ENCODE data around the gene SHOC1. TPM values are rescaled to one million over a fixed set of nuclear protein-coding genes. Genes with fewer than 3 reads are reported as not detected.

The SHOC1 gene
- total RNA-seq, 1 experiment from 2014 or later = 1.1 TPM

DNA sequence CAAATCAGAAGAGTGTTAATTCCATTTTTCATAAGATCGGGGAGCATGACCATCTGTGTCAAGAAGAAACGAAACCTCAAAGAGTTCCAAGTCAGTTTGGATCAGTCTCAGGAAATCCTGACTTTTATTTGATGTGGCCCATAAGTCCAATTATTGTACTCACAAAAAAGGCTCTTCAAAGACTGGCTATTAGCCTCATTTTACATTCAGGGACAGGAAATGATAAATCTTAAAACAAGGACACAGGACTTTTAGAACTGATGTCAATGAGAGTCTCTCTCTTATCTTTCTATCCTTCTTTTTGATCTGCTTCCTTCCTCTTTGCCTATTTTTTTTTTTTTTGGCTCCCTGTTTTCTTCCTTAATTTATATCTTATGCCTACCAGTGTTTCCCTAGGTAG lies 43.7 kb upstream of the SHOC1 start:
- H2AFZ ChIP-seq (ENCODE audit: low read depth, low read length, poor library complexity, severe bottlenecking) = no peak overlapping the region
- no peak overlapping the region for H3K9ac ChIP-seq (ENCODE audit: low read length)
- intact Hi-C loops (cut with micrococcal nuclease) = no loop called here
- H3K4me3 ChIP-seq (replicated peaks in 1 of 2; ENCODE audit: low read depth in 1 of 2, low read length in 2 of 2) = no peak overlapping the region
- no peak for ATAC-seq
- no peaks in the 10 kb centered on the region for H3K27me3 ChIP-seq (ENCODE audit: insufficient read depth, low read length)
- H3K27ac ChIP-seq (ENCODE audit: low read depth, low read length) = no peak overlapping the region
- ChIA-PET CTCF (no interaction called here), POLR2A (no interaction called here), RAD21 (ENCODE audit: low non-redundant PET in 1 of 2, low total read pairs in 2 of 2, uncharacterized antibody in 2 of 2, unreplicated experiment in 2 of 2) (no interaction called here)
- BruUV-seq (replicated peaks) = no TSS peak
- H3K79me2 ChIP-seq (ENCODE audit: insufficient read depth, low read length) = no peaks in the 10 kb centered on the region
- no peak overlapping the region for H3K4me2 ChIP-seq (ENCODE audit: low read length)
- no peak for DNase-seq (ENCODE audit: low read depth, low spot score)
- peak; percentile 58 for TF ChIP-seq TCF7L2 (IDR thresholded peaks at IDR 0.05; ENCODE audit: borderline replicate concordance, extremely low read depth, insufficient read depth, insufficient read length)
- no peak for TF ChIP-seq SIN3A (IDR thresholded peaks at IDR 0.05; ENCODE audit: low read depth)
- H3K36me3 ChIP-seq (ENCODE audit: control insufficient read depth in 1 of 2, insufficient read depth in 2 of 2, low read length in 2 of 2) = no peaks in the 10 kb centered on the region
- no peaks in the 10 kb centered on the region for H3K9me2 ChIP-seq (ENCODE audit: insufficient read depth)
- no peaks in the 10 kb centered on the region for H4K20me1 ChIP-seq (ENCODE audit: insufficient read depth)
- no peaks in the 10 kb centered on the region for H3K9me3 ChIP-seq (ENCODE audit: control insufficient read depth in 1 of 2, insufficient read depth in 1 of 2, low read depth in 1 of 2, low read length in 2 of 2)
- no peaks in the 10 kb centered on the region for H3K4me1 ChIP-seq (ENCODE audit: control insufficient read depth in 1 of 2, insufficient read depth in 2 of 2, low read length in 2 of 2)

DNA sequence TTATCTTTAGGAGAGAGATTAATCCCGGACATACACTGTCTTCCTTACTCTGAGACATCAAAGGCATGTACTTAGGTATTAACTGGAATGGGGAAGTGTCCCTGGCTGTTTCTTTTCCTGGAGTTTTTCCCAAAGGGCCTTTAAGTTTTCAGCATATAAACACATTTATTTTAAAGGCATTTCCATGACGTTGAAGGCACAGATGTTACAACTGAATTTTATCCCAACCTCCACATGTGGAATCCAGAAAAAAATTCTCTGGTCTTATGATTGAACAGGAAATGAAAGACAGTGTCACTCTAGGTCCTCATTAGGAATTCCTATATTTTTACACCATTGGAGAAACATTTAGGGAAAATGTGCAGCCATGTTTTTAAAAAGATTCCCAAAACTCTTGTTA lies 41.6 kb upstream of the SHOC1 start:
- intact Hi-C loops (cut with micrococcal nuclease) = no loop called here
- no peaks in the 10 kb centered on the region for H3K9me2 ChIP-seq (ENCODE audit: insufficient read depth)
- ATAC-seq = no peak
- TF ChIP-seq FOSL1 (IDR thresholded peaks at IDR 0.05; ENCODE audit: low read depth) (no peak), SRF (IDR thresholded peaks at IDR 0.05; ENCODE audit: low read depth) (no peak), EZH2phosphoT487 (IDR thresholded peaks at IDR 0.05; ENCODE audit: borderline replicate concordance) (no peak), EGR1 (IDR thresholded peaks at IDR 0.05; ENCODE audit: low read depth) (no peak), SP1 (IDR thresholded peaks at IDR 0.05; ENCODE audit: low read depth) (no peak), RAD21 (IDR thresholded peaks at IDR 0.05; ENCODE audit: low read depth) (no peak), EZH2 (IDR thresholded peaks at IDR 0.05) (no peak), YY1 (IDR thresholded peaks at IDR 0.05; ENCODE audit: extremely low read depth, insufficient replicate concordance, low read depth, low read length) (no peak), ZNF274 (IDR thresholded peaks at IDR 0.05; ENCODE audit: low read depth, low read length) (no peak), SIN3A (IDR thresholded peaks at IDR 0.05; ENCODE audit: low read depth) (no peak), CBX3 (IDR thresholded peaks at IDR 0.05; ENCODE audit: low read depth) (no peak)
- TF ChIP-seq, protein P1, sequence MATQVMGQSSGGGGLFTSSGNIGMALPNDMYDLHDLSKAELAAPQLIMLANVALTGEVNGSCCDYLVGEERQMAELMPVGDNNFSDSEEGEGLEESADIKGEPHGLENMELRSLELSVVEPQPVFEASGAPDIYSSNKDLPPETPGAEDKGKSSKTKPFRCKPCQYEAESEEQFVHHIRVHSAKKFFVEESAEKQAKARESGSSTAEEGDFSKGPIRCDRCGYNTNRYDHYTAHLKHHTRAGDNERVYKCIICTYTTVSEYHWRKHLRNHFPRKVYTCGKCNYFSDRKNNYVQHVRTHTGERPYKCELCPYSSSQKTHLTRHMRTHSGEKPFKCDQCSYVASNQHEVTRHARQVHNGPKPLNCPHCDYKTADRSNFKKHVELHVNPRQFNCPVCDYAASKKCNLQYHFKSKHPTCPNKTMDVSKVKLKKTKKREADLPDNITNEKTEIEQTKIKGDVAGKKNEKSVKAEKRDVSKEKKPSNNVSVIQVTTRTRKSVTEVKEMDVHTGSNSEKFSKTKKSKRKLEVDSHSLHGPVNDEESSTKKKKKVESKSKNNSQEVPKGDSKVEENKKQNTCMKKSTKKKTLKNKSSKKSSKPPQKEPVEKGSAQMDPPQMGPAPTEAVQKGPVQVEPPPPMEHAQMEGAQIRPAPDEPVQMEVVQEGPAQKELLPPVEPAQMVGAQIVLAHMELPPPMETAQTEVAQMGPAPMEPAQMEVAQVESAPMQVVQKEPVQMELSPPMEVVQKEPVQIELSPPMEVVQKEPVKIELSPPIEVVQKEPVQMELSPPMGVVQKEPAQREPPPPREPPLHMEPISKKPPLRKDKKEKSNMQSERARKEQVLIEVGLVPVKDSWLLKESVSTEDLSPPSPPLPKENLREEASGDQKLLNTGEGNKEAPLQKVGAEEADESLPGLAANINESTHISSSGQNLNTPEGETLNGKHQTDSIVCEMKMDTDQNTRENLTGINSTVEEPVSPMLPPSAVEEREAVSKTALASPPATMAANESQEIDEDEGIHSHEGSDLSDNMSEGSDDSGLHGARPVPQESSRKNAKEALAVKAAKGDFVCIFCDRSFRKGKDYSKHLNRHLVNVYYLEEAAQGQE (IDR thresholded peaks at IDR 0.05; ENCODE audit: low read depth) = no peak
- H3K4me3 ChIP-seq (replicated peaks in 1 of 2; ENCODE audit: low read depth in 1 of 2, low read length in 2 of 2) = no peak overlapping the region
- no peak overlapping the region for H3K9ac ChIP-seq (ENCODE audit: low read length)
- H3K9me3 ChIP-seq (ENCODE audit: control insufficient read depth in 1 of 2, insufficient read depth in 1 of 2, low read depth in 1 of 2, low read length in 2 of 2) = no peaks in the 10 kb centered on the region
- POLR2A ChIA-PET = no interaction called here
- BruUV-seq (replicated peaks) = no TSS peak
- H3K4me1 ChIP-seq (ENCODE audit: control insufficient read depth in 1 of 2, insufficient read depth in 2 of 2, low read length in 2 of 2) = no peaks in the 10 kb centered on the region
- no peaks in the 10 kb centered on the region for H3K36me3 ChIP-seq (ENCODE audit: control insufficient read depth in 1 of 2, insufficient read depth in 2 of 2, low read length in 2 of 2)
- CTCF ChIA-PET = no interaction called here
- RAD21 ChIA-PET (ENCODE audit: low non-redundant PET in 1 of 2, low total read pairs in 2 of 2, uncharacterized antibody in 2 of 2, unreplicated experiment in 2 of 2) = no interaction called here
- H3K27ac ChIP-seq (ENCODE audit: low read depth, low read length) = no peak overlapping the region
- DNase-seq (ENCODE audit: low read depth, low spot score) = no peak
- no peaks in the 10 kb centered on the region for H3K27me3 ChIP-seq (ENCODE audit: insufficient read depth, low read length)
- no peaks in the 10 kb centered on the region for H4K20me1 ChIP-seq (ENCODE audit: insufficient read depth)
- no peak overlapping the region for H3K4me2 ChIP-seq (ENCODE audit: low read length)
- no peaks in the 10 kb centered on the region for H3K79me2 ChIP-seq (ENCODE audit: insufficient read depth, low read length)
- no peak overlapping the region for H2AFZ ChIP-seq (ENCODE audit: low read depth, low read length, poor library complexity, severe bottlenecking)
